Measurements from ENCODE around the gene FBXO21.
"Not testable (repeated sequence)": the region's sequence is repeated elsewhere in the genome, so short reads cannot be mapped to it uniquely, and the experiment has no call there.

The FBXO21 gene

DNA sequence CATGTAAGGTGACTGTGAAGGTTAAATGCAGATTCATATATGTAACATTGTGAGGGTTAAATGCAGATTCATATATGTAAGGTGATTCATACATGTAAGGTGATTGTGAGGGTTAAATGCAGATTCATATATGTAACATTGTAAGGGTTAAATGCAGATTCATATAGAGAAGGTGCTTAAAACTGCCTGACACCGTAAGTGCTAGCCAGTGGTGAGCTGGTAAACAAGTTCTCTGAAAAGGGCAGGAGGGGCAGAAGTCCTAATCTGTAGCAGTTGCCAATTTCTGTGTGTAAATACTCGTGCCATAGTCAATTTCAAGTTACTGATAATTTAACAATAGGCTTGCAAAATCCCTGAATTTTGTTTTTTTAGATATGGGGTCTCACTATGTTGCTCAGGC is 86.3 kb downstream of the FBXO21 start:
- not testable (repeated sequence) for DNase-seq (ENCODE audit: low read depth in 2 of 2)

DNA sequence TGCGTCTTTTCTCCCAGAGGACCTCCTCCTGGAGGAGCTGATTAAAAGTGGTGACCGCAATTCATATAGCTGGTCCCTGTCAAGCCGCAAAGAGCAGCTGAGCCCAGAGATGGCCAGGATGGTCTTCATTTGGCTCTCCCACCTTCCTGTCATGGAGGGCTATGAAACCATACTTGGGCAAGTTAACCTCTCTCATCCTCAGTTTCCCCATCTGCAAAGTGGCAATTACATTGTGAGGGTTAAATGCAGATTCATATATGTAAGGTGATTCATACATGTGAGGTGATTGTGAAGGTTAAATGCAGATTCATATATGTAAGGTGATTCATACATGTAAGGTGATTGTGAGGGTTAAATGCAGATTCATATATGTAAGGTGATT is 87.5 kb downstream of the FBXO21 start:
- DNase-seq (ENCODE audit: low read depth in 2 of 2), result no peak

DNA sequence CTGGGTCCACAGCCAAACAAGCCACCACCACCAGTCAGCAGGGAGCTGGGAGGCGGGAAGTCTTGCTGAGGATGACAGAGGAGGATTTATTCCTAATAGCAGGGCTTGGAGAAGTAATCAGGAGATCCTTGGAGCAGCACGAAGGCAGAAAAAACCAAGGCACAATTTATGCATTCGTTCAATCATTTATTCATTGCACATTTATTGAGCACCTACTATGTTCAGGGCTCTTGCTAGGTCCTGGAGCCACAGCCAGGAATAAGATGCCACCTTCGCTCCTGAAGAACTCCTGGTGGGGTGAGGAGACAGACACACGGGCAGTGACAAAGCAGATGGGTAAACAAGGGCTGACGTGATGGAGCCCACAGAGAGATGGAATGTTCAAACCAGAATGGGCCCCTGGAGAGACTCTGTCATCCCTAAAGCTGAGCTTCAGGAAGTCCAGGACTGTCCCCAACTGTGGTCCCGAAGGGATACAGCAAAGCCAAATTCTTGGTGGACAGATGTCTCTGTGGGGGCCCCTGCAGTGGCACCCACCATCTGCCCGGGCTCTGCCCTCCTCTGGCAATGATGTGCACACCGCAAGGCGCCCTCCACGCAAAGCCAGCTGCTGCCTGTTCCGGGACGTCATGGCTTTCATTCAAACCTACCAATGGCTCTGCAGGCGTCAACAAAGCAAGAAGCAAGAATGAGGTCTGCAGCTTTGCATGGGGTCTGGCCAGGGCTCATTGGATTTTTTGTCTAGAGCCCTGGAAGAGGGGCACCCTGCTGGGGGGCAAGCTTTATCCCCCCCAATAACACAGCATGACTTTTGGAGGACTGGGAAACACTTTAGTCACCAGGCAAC is 88.1 kb downstream of the FBXO21 start:
- no peak for DNase-seq (ENCODE audit: low read depth in 2 of 2)

DNA sequence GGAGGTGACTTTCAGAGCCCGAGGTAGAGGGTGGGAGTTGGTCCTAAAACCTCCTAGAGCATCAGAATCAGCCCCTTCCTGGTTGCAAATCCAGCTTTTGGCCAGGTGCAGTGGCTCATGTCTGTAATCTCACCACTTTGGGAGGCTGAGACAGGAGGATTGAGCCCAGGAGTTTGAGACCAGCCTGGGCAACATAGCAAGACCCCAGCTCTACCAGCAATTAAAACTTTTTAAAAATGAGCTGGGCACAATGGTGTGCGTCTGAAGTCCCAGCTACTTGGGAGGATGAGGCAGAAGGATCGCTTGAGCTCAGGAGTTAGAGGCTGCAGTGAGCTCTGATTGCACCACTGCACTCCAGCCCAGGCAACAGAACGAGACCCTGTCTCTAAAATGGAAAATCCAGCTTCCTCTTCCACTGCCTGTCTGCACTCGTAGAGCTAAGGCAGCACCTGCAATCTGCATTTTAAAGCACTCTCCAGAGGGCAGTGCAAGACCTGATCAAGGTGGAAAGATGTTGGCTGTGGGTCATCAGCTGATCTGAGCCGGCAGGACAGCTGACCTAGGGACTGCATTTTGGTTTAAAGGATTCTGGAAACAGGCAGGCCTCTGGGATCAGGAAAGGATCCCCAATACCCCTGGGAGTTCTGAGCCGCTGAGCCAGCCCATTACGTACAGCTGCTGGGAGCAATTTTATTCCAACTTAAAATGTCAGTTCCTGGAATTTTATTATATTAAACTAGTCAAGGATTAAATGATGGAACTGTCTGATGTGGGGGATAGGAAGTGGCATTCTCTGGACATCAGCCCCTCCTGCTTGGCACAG is 89.2 kb downstream of the FBXO21 start:
- DNase-seq (ENCODE audit: low read depth in 2 of 2), result no peak

DNA sequence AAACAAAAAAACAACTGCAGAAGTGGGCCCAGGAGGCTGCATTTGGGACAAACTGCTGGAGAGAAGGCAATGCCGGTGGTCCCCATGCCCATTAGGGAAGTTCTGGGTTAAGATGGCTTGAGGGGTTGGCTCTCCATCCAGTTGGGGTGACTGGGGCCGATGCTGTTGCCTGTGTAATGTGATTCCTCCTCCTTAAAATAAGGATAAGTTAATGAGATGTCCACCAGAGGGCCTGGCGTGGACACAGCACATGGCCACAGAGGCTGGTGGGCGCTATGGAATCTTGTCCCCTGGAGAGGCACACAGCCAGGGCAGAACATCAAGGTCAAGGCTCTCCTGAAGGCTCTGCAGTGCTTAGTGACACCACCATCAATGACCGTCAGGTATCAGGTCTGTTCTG is 90.0 kb downstream of the FBXO21 start:
- no peak for DNase-seq (ENCODE audit: low read depth in 2 of 2)

DNA sequence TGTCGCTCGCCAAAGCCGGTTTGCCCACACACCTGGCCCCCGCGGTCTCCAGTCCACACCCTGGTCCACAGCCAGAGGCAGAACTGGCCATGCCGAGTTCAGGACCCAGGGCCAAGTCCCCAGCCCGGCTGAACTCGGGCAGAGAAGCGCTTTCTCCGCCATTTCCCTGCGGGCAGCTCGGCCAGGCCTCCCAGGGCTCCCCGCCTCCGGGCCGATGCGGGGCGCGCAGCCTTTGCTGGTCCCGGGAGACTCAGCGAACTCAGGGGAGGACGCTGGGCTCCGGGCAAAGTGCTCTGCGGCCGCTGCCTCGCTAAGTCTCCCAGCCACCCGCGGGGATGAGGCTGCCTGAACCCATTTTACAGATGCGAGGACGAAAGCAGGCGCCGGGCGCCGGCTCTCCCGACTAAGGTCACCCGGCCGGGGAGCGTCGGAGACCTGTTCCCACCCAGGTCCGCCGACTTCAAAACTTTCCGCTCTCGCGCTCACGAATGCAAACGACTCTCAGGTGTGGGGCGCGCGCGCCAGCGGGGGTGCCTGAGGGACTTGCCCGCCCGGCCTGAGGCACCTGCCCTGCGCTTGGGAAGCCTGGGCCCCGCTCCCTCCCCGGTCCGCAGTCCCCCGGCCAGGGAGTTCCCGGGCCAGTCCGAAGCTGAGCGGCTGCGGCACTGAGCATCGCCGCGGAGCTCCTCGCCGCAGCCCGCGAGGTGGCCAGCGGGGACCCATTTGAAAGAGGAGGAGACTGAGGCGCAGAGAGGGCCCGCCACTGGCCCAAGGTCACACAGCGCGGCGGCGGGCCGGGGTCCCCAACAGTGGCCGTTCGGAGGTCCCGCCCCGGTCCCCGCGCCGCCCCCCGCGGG is 91.7 kb downstream of the FBXO21 start:
- DNase-seq (ENCODE audit: low read depth in 2 of 2), result peak in 1 of 2 donors; percentile 17

DNA sequence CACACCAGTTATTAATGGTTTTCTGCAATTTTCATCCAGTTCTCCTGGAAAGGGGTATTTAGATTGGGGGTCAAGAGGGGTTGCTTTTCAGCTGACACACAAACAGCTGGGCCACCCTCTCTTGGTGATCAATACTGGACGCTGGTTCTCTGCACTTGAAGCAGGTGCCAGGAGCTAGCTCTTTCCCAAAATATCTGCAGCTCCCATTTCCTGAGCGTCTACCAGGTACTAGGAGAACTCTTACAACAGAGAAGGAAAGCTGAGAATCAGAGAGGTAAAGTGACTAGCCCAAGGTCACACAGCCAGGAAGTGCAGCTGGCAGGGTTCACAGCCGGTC is 92.3 kb downstream of the FBXO21 start:
- DNase-seq (ENCODE audit: low read depth in 2 of 2), result no peak

DNA sequence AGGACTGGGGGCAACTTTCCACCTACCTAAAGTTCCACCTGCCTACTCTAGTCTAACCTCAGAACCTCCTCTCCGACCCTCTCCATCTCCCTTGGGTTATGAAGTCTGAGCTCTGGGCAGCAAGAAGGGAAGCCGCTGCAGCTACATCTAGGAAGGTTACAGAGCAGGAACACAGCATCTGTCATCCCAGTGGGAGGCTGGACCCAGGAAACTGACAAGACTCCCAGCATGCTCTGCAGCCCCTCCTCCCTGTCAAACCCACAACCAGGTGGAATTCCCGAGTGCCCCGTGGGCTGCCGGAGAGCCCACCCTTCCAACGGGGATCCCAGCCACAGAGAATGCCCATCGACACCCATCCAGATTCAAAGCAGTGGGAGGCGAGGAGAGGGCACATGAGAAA is 93.1 kb downstream of the FBXO21 start:
- DNase-seq (ENCODE audit: low read depth in 2 of 2), result no peak

DNA sequence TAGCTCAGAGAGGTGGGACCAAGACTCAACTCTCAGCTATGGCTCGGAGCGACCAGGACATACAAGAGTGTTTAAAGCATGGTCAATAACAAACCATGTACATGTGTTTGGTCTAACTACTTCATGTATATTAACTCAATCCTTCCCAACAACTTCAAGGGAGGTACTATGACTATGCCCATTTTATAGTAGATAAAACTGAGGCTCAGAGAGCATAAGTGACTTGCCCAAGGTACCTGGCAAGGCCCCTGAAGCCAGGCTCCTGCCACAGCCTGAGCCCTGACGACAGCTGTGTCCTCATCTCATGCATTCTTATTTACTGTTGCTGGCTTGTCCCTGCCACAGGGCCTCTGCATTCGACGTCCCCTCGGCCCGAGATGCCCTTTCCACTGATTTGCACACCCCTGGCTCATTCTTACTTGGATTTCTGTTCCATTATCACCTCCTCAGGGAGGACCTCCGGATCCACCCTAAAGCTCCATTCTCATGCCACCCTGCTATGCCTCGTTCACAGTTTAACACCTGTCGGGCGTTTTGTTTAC is 93.7 kb downstream of the FBXO21 start:
- DNase-seq (ENCODE audit: low read depth in 2 of 2), result no peak

DNA sequence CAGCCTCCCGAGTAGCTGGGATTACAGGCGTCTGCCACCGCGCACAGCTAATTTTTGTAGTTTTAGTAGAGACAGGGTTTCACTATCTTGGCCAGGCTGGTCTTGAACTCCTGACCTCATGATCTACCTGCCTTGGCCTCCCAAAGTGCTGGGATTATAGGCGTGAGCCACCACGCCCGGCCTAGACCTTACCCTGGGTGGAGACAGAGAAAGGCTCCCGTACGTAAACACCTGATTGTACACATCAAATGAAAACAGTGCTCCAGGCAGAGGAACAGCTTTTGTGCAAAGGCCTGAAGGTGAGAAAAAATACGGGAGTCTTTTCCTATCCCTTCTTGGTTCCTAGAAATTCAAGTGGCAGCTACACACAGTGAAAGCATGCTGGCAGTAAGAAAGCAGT is 95.1 kb downstream of the FBXO21 start:
- not testable (repeated sequence) for DNase-seq (ENCODE audit: low read depth in 2 of 2)

DNA sequence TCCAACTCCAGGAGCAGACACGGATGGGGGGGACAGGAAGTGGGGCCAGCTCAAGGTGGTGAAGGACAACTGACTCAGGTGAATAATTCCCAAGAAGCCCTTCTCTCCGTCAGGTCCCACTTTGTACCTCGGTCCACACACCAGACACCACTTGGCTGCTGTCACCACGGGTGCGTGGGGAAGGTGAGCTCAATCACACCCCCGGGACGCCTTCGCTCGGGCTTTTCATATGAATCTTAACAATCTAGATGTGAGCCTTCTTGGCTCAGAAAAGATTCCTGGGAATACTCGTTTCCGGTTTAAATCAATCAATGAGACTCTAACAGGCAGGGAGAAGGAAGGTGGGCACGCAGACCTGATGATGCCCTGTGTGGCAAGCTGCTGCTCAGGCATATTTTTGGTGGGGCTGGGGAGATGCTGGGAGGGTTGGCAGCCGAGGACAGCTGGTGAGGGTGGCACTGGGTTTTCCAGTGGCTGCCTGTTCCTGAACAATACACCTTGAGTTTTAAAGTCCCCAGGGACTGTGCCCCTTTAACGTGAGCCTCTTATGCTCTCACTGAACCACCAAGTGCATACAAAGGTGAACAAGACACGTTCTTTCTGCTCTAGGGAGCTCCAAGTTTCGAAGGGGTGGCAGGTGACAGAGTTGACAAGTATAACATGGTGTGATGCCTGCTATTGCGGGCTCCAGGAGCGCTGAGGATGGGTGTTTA is 96.2 kb downstream of the FBXO21 start:
- DNase-seq (ENCODE audit: low read depth in 2 of 2), result no peak

DNA sequence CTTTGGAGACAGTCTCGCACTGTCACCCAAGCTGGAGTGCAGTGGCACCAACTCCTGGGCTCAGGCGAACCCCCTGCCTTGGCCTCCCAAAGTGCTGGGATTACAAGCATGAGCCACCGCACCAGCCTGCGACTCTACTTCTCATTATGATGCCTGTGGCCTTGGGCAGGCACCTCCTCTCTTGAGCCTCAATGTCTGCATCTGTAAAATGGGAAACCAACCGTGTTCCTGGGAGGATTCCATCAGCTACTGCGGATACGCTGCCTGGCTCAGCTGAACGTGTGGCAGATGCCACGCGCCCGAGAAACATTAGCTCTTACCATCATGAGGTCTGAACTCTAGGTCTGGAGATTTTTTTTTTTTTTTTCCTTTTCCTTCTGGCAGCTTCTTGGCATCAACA is 96.8 kb downstream of the FBXO21 start:
- DNase-seq (ENCODE audit: low read depth in 2 of 2), result no peak

DNA sequence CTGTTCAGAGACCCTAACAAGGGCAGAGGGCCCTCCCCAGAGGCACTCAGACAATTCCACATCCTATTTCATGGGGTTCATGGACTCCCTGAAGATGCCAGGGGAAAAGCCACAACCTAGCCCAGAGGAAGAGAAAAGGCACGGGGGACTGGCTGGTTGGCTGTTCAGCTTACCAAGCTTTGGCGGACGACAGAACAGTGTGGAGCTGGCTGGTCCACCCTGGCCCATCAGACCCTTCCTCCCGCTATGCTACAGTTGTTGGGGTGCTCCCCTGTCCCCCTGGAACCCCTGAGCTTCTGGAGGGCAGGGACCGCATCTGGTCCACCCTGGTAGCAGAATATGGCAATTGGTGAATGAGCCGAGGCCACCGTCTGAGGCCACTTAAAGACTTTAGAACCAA is 97.4 kb downstream of the FBXO21 start:
- no peak for DNase-seq (ENCODE audit: low read depth in 2 of 2)

DNA sequence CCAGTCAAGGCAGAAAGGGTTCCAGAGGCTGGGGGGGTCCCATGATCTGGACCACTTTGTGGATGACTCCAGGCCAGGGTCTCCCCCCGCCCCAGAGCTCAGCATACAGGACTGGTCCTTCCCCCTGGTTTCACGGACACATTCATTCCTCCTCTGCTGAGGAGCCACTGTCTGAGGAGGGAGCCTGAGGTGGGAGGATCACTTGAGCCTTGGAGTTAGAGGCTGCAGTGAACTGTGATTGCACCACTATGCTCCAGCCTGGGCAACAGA is 97.8 kb downstream of the FBXO21 start:
- no peak for DNase-seq (ENCODE audit: low read depth in 2 of 2)

Data from activated CD4-positive, alpha-beta T cell treated with anti-CD3 and anti-CD28 coated beads for 24 hours (primary cell).